HepG2 (cell line): ENCODE measurements around the gene HEYL. TPM values are rescaled to one million over a fixed set of nuclear protein-coding genes. Genes with fewer than 3 reads are reported as not detected.

Source experiments
- ATAC-seq: fragments of 200-7000 bp; cut with Tn5 transposase; 3 replicates; pipeline ENCODE4 v1.9.1; 2020; ENCODE audit warnings: mild to moderate bottlenecking, moderate library complexity
- BruUV-seq: library from RNA; stranded (reverse); fragments of 400-500 nt; replicated peaks from 2 replicates; lab custom pipeline; 2021; lab: Mats Ljungman, UMichigan
- CTCF ChIA-PET: fragments of 300-600 bp; formaldehyde crosslinking; extraction: SDS; loops from one replicate; lab custom pipeline; 2021; ENCODE audit warnings: low total read pairs, inconsistent platforms, low intra/inter-chr PET ratio; lab: Yijun Ruan, JAX
- POLR2A ChIA-PET: fragments of 350-600 bp; sonication (Branson Sonifier 250); formaldehyde crosslinking; loops from one replicate; lab custom pipeline; 2020; ENCODE audit warnings: antibody characterized with exemption, inconsistent platforms; lab: Yijun Ruan, JAX
- DNase-seq: peaks from one replicate; pipeline ENCODE4 v3.0.0-alpha.2; 2015; ENCODE audit warnings: low spot score
- FAIRE-seq: peaks from 3 replicates; lab custom pipeline; 2011; peaks lifted over from hg19 to GRCh38; lab: Jason Lieb, UNC
- H2AFZ ChIP-seq: one replicate; pipeline ENCODE4 v1.6.1; 2011; ENCODE audit warnings: low read length, inconsistent platforms
- H3K27ac ChIP-seq: fragments of 300-600 bp; 3 replicates; pipeline ENCODE4 v1.8.0; 2011; ENCODE audit warnings: mixed run types, mild to moderate bottlenecking, mixed read lengths, low read length, inconsistent platforms; ENCODE audit not compliant: insufficient read depth; ENCODE audit errors: extremely low read length
- H3K27me3 ChIP-seq, 2 experiments: fragments of 200-600 bp in 1 of 2; 2 replicates in 1 of 2; 3 replicates in 1 of 2; pipeline versions ENCODE4 v1.6.0 to v1.8.0; 2011; ENCODE audit warnings: low read length in 2 of 2, mild to moderate bottlenecking in 2 of 2, moderate library complexity in 2 of 2, inconsistent platforms in 1 of 2; ENCODE audit not compliant: insufficient read depth in 2 of 2, control insufficient read depth in 1 of 2
- H3K36me3 ChIP-seq, 2 experiments: fragments of 200-600 bp in 1 of 2; replicated peaks in 1 of 2; 2 replicates in 1 of 2; 3 replicates in 1 of 2; pipeline versions ENCODE4 v1.5.1 to v1.8.0; 2011; ENCODE audit warnings: low read length in 2 of 2, inconsistent platforms in 1 of 2; ENCODE audit not compliant: insufficient read depth in 2 of 2, control insufficient read depth in 1 of 2
- H3K4me1 ChIP-seq: 2 replicates; pipeline ENCODE4 v1.5.1; 2012; ENCODE audit warnings: low read length, inconsistent platforms; ENCODE audit not compliant: insufficient read depth
- H3K4me2 ChIP-seq: 2 replicates; pipeline ENCODE4 v1.6.0; 2011; ENCODE audit warnings: low read depth, low read length, inconsistent platforms
- H3K4me3 ChIP-seq, 3 experiments: fragments of 200-600 bp in 1 of 3; sonication (generic), shearing (Covaris generic) in 1 of 3; replicated peaks in 1 of 3; 2 replicates each; pipeline ENCODE4 v1.5.1; 2011 to 2016; ENCODE audit warnings: low read length in 3 of 3, inconsistent platforms in 2 of 3, low read depth in 2 of 3, mild to moderate bottlenecking in 2 of 3, control low read depth in 1 of 3, mixed read lengths in 1 of 3; ENCODE audit not compliant: insufficient read depth in 1 of 3
- H3K79me2 ChIP-seq: one replicate; pipeline ENCODE4 v1.6.1; 2011; ENCODE audit warnings: low read length, inconsistent platforms; ENCODE audit not compliant: insufficient read depth
- H3K9ac ChIP-seq: 2 replicates; pipeline ENCODE4 v1.6.0; 2011; ENCODE audit warnings: mild to moderate bottlenecking, low read depth, low read length, inconsistent platforms; ENCODE audit not compliant: insufficient read depth
- H3K9me3 ChIP-seq: 2 replicates; pipeline ENCODE4 v1.5.1; 2012; ENCODE audit warnings: mild to moderate bottlenecking, low read length
- H4K20me1 ChIP-seq: 2 replicates; pipeline ENCODE4 v1.6.0; 2011; ENCODE audit warnings: inconsistent platforms, mild to moderate bottlenecking, low read length, moderate library complexity; ENCODE audit not compliant: insufficient read depth
- MLLT10 ChIP-seq: sonication (generic); formaldehyde crosslinking; IDR thresholded peaks from 2 replicates; pipeline ENCODE4 v1.4.0; 2020; ENCODE audit warnings: missing genetic modification reagents
- POLR2AphosphoS2 ChIP-seq: IDR thresholded peaks from 2 replicates; pipeline ENCODE4 v1.6.1; 2011; ENCODE audit warnings: low read depth, low read length, improper control_type of control experiment
- SRF ChIP-seq: IDR thresholded peaks from 2 replicates; pipeline ENCODE4 v1.6.1; 2011; ENCODE audit warnings: mild to moderate bottlenecking, low read depth, low read length, moderate library complexity
- TOPORS ChIP-seq: sonication (generic); formaldehyde crosslinking; IDR thresholded peaks from 2 replicates; pipeline ENCODE4 v1.8.0; 2023; ENCODE audit warnings: mild to moderate bottlenecking, missing genetic modification reagents
- ZNF280D ChIP-seq: sonication (generic); formaldehyde crosslinking; IDR thresholded peaks from 2 replicates; pipeline ENCODE4 v1.5.1; 2020; ENCODE audit warnings: mild to moderate bottlenecking, missing genetic modification reagents
- ZNF33B ChIP-seq: sonication (generic); formaldehyde crosslinking; IDR thresholded peaks from 2 replicates; pipeline ENCODE4 v1.5.1; 2020; ENCODE audit warnings: mild to moderate bottlenecking, missing genetic modification reagents
- ZNF761 ChIP-seq: sonication (generic); formaldehyde crosslinking; conservative IDR thresholded peaks from 2 replicates; pipeline ENCODE4 v1.4.0; 2020; ENCODE audit warnings: mild to moderate bottlenecking, missing genetic modification reagents
- WGBS: methylation state at CpG from one replicate; pipeline ENCODE4 v1.1.6; 2017; ENCODE audit warnings: low lambda C conversion rate; 5-methylcytosine and 5-hydroxymethylcytosine counted together
- in situ Hi-C: cut with HindIII; loops from 2 replicates; pipeline ENCODE4 v1.10.0; 2017; ENCODE audit warnings: low pct_unique_long_range_greater_than_20kb; ENCODE audit not compliant: extremely low pct_ligation_motif_present
- intact Hi-C: fragments of 100-400 bp; cut with micrococcal nuclease; formaldehyde crosslinking; loops from one replicate; pipeline ENCODE4 v1.10.0; 2022; ENCODE audit not compliant: unreplicated experiment
- polyA plus RNA-seq, 8 experiments: library from polyadenylated mRNA; depleted of rRNA in 3 of 8; stranded (reverse) in 7 of 8; unstranded in 1 of 8; fragments of >200 nt; fragmentation: Illumina TruSeq in 4 of 8; extraction: Trizol in 4 of 8; gene quantifications; 2 replicates each; pipeline versions ENCODE4 v1.2.1 to v1.2.3, GENCODE V29; 2011 to 2016; ENCODE audit warnings: low read depth in 4 of 8, missing spikeins in 1 of 8, mixed read lengths in 1 of 8; ENCODE audit not compliant: insufficient read depth in 1 of 8
- total RNA-seq, 5 experiments: library from RNA; depleted of rRNA; stranded (reverse); fragments of >200 nt; fragmentation: Illumina TruSeq; extraction: Trizol; gene quantifications; 2 replicates each; pipeline ENCODE4 v1.2.3, GENCODE V29; 2016; ENCODE audit warnings: low read depth in 1 of 5
- TF ChIP-seq, protein P1 (sequence below): IDR thresholded peaks from 2 replicates; pipeline ENCODE4 v1.6.1; 2016; ENCODE audit warnings: missing genetic modification reagents, missing compliant biosample characterization

HEYL gene
- total and polyA plus RNA-seq, 2 of the 13 experiments (the other 11 are each of a cell fraction or from before 2014, with no cell fraction given): 0.03 to 0.04 TPM

GRCh38 chr1:39687243-39687642 is 47.8 kb upstream of the HEYL start:
- no peak for TF ChIP-seq MLLT10 (CRISPR knock-in tag)
- DNase-seq (no peak), FAIRE-seq (no peak), ATAC-seq (no peak)
- Histone ChIP-seq H3K36me3 (no peaks in the 10 kb centered on the region), H3K27ac (no peak overlapping the region), H3K4me1 (peaks cover 8% of the 10 kb centered on the region; the same call in 1 of the 2 replicates), H3K9me3 (no peaks in the 10 kb centered on the region), H3K79me2 (no peaks in the 10 kb centered on the region), H3K4me2 (no peak overlapping the region), H3K4me3 (no peak overlapping the region), H3K9ac (no peak overlapping the region), H2AFZ (no peak overlapping the region), H3K27me3 (peaks cover 11 to 62% of the 10 kb centered on the region in 2 experiments), H4K20me1 (0 out of 2 replicates have a peak, but pooled peaks cover 2% of the 10 kb centered on the region)
- in situ Hi-C loops: no loop called here
- POLR2A ChIA-PET: no interaction called here
- BruUV-seq: no TSS peak
- intact Hi-C loops: no loop called here
- WGBS: no CpG with 5 or more reads among the region's 2 CpGs
- CTCF ChIA-PET: no interaction called here

- ChIA-PET CTCF (no interaction called here), POLR2A (no interaction called here)
These were observed 45.6 kb upstream of the HEYL start for GRCh38 chr1:39685071-39685470.

More at GRCh38 chr1:39685071-39685470, 45.6 kb upstream of the HEYL start:
- intact Hi-C loops (no loop called here), in situ Hi-C loops (no loop called here)
- Histone ChIP-seq H3K79me2 (no peaks in the 10 kb centered on the region), H3K4me3 (no peak overlapping the region), H3K36me3 (no peaks in the 10 kb centered on the region), H3K4me1 (no peaks in the 10 kb centered on the region), H2AFZ (no peak overlapping the region), H3K27ac (no peak overlapping the region), H3K9ac (no peak overlapping the region), H3K9me3 (no peaks in the 10 kb centered on the region), H3K4me2 (no peak overlapping the region), H3K27me3 (peaks cover 4 to 57% of the 10 kb centered on the region in 2 experiments), H4K20me1 (0 out of 2 replicates have a peak, but pooled peaks cover 2% of the 10 kb centered on the region)
- DNase-seq (no peak), ATAC-seq (no peak), FAIRE-seq (no peak)
- no peak for TF ChIP-seq ZNF33B (CRISPR knock-in tag)
- no peak for TF ChIP-seq POLR2AphosphoS2
- TF ChIP-seq ZNF280D: no peak
- TF ChIP-seq SRF: no peak
- TF ChIP-seq ZNF761 (CRISPR knock-in tag): no peak
- TF ChIP-seq TOPORS (CRISPR knock-in tag): no peak
- TF ChIP-seq, protein P1, sequence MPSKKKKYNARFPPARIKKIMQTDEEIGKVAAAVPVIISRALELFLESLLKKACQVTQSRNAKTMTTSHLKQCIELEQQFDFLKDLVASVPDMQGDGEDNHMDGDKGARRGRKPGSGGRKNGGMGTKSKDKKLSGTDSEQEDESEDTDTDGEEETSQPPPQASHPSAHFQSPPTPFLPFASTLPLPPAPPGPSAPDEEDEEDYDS (CRISPR knock-in tag): no peak
- BruUV-seq: no TSS peak
- 17% methylated on average over 3 of the region's 3 CpGs for WGBS
